Left lung (tissue), 10 donors: ENCODE results near the gene FNDC10. TPM values are rescaled to one million over a fixed set of nuclear protein-coding genes. Genes with fewer than 3 reads are reported as not detected.

ENCODE experiments used
- ATAC-seq: fragments of 200-7000 bp; cut with Tn5 transposase; one replicate; pipeline ENCODE4 v1.9.1; 2020; ENCODE audit warnings: moderate library complexity
- DNase-seq, 4 donors: peaks; one replicate each; pipeline ENCODE4 v3.0.0-alpha.2; 2013 to 2020
- H3K27ac ChIP-seq, 2 donors: fragments of 200-600 bp; sonication (generic) in 1 of 2; one replicate each; pipeline versions ENCODE4 v1.5.0 to v1.8.0; 2020 to 2021
- H3K27me3 ChIP-seq, 2 donors: fragments of 200-600 bp; sonication (generic) in 1 of 2; one replicate each; pipeline versions ENCODE4 v1.5.0 to v1.8.0; 2020 to 2021
- H3K36me3 ChIP-seq, 2 donors: fragments of 200-600 bp; sonication (generic) in 1 of 2; one replicate each; pipeline versions ENCODE4 v1.5.0 to v1.8.0; 2020 to 2021
- H3K4me1 ChIP-seq, 2 donors: fragments of 200-600 bp; one replicate each; pipeline ENCODE4 v1.8.0; 2021
- H3K4me3 ChIP-seq, 2 donors: fragments of 200-600 bp; sonication (generic) in 1 of 2; one replicate each; pipeline versions ENCODE4 v1.5.0 to v1.8.0; 2020 to 2021; ENCODE audit warnings: mild to moderate bottlenecking in 1 of 2
- H3K9me3 ChIP-seq, 2 donors: fragments of 200-600 bp; sonication (generic) in 1 of 2; one replicate each; pipeline versions ENCODE4 v1.5.0 to v1.8.0; 2020 to 2021
- intact Hi-C, 2 donors: fragments of 100-400 bp; cut with DNase I; formaldehyde crosslinking; loops; one replicate each; pipeline versions ENCODE4 v1.11.2 to v1.14.2; 2022
- polyA plus RNA-seq, 6 donors: library from polyadenylated mRNA; unstranded; fragments of 120-200 nt; gene quantifications; one replicate each; pipeline ENCODE4 v1.2.1, GENCODE V29; 2013; ENCODE audit not compliant: insufficient read length in 6 of 6
- total RNA-seq, 2 donors: library from RNA; stranded (reverse); fragmentation: NEBNext Ultra II Directional; extraction: Animal tissue kit (Norgen Biotek cat#: 25700); gene quantifications; one replicate each; pipeline ENCODE4 v1.2.1, GENCODE V29; 2021
- TF ChIP-seq, protein P1 (sequence below), 2 donors: fragments of 200-600 bp; sonication (generic) in 1 of 2; IDR thresholded peaks; one replicate each; pipeline versions ENCODE4 v1.5.0 to v1.8.0; 2021; ENCODE audit warnings: antibody characterized with exemption in 2 of 2
- donor health status: DM: no; HTN: yes; CAD: no.
- donor health status: DM: no; HTN: no; CAD: no.

The FNDC10 gene
- total and polyA plus RNA-seq, 8 donors = 1.2 to 12.2 (median 2.3) TPM

DNA sequence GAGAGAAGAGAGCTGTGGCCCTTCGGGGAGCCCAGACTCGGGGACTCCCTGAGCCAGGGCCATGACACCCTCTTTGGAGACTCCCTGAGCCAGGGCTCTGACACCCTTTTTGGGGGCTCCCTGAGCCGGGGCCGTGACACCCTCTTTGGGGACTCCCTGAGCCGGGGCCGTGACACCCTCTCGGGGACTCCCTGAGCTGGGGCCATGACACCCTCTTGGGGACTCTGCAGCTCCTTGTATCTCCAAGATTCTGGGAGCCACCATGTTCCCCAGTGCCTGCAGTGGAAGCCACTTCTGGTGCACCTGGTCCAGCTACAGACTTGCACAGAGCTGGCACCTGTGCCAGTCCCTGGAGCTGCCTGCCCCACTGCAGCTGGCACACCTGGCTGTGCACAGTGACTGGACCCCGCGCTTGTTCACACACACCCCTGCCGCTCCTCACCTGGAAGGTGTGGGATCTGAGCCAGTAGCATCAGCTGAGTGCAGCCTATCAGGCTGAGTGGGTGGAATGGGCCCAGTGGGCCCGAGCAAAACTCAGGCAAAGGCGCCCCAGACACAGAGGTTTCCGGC, 21.5 kb downstream of the FNDC10 start:
- H3K4me1 ChIP-seq = peaks cover 1 to 18% of the 10 kb centered on the region in 2 donors
- TF ChIP-seq, protein P1, sequence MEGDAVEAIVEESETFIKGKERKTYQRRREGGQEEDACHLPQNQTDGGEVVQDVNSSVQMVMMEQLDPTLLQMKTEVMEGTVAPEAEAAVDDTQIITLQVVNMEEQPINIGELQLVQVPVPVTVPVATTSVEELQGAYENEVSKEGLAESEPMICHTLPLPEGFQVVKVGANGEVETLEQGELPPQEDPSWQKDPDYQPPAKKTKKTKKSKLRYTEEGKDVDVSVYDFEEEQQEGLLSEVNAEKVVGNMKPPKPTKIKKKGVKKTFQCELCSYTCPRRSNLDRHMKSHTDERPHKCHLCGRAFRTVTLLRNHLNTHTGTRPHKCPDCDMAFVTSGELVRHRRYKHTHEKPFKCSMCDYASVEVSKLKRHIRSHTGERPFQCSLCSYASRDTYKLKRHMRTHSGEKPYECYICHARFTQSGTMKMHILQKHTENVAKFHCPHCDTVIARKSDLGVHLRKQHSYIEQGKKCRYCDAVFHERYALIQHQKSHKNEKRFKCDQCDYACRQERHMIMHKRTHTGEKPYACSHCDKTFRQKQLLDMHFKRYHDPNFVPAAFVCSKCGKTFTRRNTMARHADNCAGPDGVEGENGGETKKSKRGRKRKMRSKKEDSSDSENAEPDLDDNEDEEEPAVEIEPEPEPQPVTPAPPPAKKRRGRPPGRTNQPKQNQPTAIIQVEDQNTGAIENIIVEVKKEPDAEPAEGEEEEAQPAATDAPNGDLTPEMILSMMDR (IDR thresholded peaks at IDR 0.05) = no peak
- intact Hi-C loops = no loop called here
- DNase-seq (peak in 1 of 4 donors; percentile 63), ATAC-seq (no peak)
- no peaks in the 10 kb centered on the region for H3K36me3 ChIP-seq
- H3K27ac ChIP-seq = no peak overlapping the region
- H3K4me3 ChIP-seq = no peak overlapping the region
- H3K27me3 ChIP-seq = peaks cover 0 to 36% of the 10 kb centered on the region in 2 donors
- no peaks in the 10 kb centered on the region for H3K9me3 ChIP-seq

DNA sequence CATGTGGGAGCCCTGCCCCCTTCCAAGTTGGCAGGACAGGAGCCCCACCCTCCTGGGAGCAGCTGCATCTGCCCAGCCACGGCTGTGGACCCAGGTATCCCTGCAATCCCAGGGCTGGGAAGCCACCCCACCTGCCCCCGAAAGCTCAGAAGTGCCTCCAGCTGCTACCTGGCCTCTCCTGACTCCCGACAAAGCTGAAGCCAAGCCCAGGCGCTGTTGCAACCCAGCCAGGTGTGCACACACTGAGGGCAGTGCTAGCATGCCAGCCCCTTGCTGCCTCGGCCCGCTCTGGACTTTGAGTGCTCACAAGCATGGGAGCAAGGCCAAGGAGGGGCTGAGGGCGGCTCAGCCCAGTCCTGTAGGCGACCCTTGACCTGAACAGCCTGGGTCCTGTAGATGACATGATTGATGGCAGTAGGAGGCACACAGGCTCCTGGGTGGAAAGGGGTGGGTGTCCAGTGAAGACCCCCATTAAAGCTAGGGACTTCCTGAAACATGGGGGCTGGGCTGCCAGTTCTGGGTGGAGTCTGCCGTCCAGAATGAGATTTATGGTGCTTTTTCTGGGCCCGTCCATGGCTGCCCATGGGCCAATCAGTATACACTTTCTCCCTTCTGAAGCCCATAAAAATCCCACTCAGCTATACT, 22.4 kb downstream of the FNDC10 start:
- Histone ChIP-seq H3K36me3 (peaks cover 0 to 1% of the 10 kb centered on the region in 2 donors), H3K27me3 (peaks cover 0 to 30% of the 10 kb centered on the region in 2 donors), H3K4me3 (no peak overlapping the region), H3K4me1 (peaks cover 2 to 27% of the 10 kb centered on the region in 2 donors), H3K27ac (no peak overlapping the region), H3K9me3 (no peaks in the 10 kb centered on the region)
- TF ChIP-seq, protein P1 (IDR thresholded peaks at IDR 0.05) = no peak
- intact Hi-C loops = no loop called here
- ATAC-seq = no peak
- peak in 1 of 4 donors; percentile 60 for DNase-seq

DNA sequence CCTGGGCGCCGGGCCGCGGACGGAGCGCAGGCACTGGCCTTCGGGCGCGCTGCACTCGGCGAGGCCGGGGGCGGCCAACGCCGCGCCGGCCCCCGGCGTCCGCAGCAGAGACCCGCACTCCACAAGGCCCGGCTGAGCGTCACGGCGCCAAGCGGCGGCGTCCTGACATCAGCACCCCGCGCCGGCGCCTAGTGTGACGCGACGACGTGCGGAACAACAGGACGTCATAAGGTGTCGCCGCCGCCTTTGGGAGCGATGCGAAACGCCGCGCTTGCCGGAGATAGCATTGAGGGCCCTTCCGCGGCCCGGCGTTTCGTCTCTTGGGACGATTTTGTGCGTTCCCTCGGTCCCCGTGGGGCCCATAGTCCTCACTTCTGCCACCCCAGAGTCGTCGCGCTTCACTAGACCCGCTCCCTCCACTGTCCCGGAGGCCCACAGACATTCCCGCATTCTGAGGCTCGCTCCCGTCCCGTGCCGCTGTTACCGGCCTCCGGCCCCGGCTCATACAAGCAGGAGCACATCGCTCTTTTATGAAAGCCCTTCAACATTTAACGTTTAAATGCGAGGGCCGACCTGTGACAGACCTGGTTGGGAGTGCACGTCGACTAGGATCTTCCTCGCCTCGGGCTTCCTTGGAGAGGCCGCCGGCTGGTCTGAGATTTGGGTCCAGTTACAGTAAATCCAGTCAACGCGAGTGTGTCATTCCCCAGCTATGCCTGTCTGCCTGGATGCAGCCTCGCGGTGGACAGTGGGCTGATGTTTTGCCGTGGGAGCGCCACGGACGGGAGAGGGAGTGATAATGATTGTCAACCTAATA, 25.0 kb downstream of the FNDC10 start, which contains the start of gene SSU72:
TSS of gene SSU72 (minus strand) at position 143 of the 817 bp plus-strand sequence. CDS start 306 bp downstream, outside the sequence.
- TF ChIP-seq, protein P1 (IDR thresholded peaks at IDR 0.05) = no peak
- H3K27ac ChIP-seq = peak within 1 kb of the TSS; percentile 96 to 98
- H3K4me3 ChIP-seq = peak within 1 kb of the TSS; percentile 98
- ATAC-seq (peak; percentile 91), DNase-seq (peak; percentile 92 to 95 (median 95))
- no peaks in the 10 kb centered on the region for H3K9me3 ChIP-seq
- peaks cover 2 to 51% of the 10 kb centered on the region in 2 donors for H3K4me1 ChIP-seq
- H3K27me3 ChIP-seq = peaks cover 0 to 14% of the 10 kb centered on the region in 2 donors
- intact Hi-C loops = no loop called here
- H3K36me3 ChIP-seq = peaks cover 0 to 24% of the 10 kb centered on the region in 2 donors

DNA sequence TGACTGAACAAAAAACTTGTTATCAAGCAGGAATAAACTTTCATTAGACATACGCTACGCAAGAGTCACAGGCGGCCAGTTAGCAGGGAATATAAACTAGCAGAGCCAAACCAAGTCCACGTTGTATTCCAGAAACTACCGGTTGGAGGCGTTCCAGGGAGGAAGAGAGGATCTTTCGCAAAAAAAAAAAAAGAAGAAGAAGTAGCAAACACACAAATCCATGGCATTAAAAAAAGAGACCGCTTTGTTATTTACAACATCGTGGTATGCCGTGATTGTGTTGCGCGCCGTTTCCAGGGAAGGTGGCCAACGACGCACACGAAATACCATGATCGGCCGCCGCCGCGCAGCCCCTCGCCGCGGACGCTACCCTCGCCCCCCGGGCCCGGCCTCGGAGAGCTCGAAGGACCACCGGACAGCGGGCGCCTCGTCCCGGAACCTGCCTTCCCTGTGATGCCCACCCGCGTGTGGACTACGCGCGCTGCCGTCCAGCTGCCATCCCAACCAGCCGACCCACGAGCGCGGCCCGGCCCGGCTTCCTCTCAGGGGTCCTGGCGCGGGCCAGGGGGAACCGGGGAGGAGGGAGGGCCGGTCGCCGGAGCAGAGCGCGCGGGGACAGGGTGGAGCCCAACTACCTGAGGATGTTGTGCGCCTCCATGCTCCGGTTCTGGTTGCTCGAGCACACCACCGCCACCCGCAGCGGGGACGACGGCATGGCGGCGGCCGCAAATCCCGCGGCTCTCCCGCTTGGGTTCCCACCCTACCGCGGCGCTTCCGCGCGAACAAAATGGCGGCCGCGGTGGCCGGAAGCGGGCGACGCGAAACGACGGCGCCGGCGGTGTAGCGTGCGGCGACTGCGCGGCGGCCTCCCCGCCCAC, 25.9 kb downstream of the FNDC10 start:
- DNase-seq = peak; percentile 46 to 90 (median 58)
- intact Hi-C loops = no loop called here
- ATAC-seq = peak; percentile 71

More for the DNA sequence above, 25.9 kb downstream of the FNDC10 start:
- TF ChIP-seq, protein P1 (IDR thresholded peaks at IDR 0.05) = no peak
- Histone ChIP-seq H3K36me3 (peaks cover 0 to 33% of the 10 kb centered on the region in 2 donors), H3K4me1 (peaks cover 2 to 58% of the 10 kb centered on the region in 2 donors), H3K4me3 (peak overlapping the region; percentile 98), H3K27me3 (peaks cover 0 to 6% of the 10 kb centered on the region in 2 donors), H3K27ac (peak overlapping the region; percentile 96 to 98), H3K9me3 (no peaks in the 10 kb centered on the region)
